IMR-90 (cell line): Measurements from ENCODE around the gene CCDC40. TPM values are rescaled to one million over a fixed set of nuclear protein-coding genes. Genes with fewer than 3 reads are reported as not detected.

Experiments
- ATAC-seq: fragments of 200-7000 bp; cut with Tn5 transposase; 2 replicates; pipeline ENCODE4 v1.9.1; 2020; ENCODE audit warnings: low read depth, mild to moderate bottlenecking, moderate library complexity
- BruUV-seq: library from RNA; stranded (reverse); fragments of 400-500 nt; replicated peaks from 2 replicates; lab custom pipeline; 2021; lab: Mats Ljungman, UMichigan
- CTCF ChIA-PET: fragments of 300-600 bp; formaldehyde crosslinking; extraction: SDS; loops from one replicate; lab custom pipeline; 2021; ENCODE audit warnings: antibody characterized with exemption; lab: Yijun Ruan, JAX
- POLR2A ChIA-PET: fragments of 300-600 bp; sonication (Branson Sonifier 250); formaldehyde crosslinking; loops from one replicate; lab custom pipeline; 2022; ENCODE audit warnings: antibody characterized with exemption; ENCODE audit not compliant: unreplicated experiment; lab: Charles Lee
- DNase-seq: peaks from one replicate; pipeline ENCODE4 v3.0.0; 2013
- H2AFZ ChIP-seq: replicated peaks from 2 replicates; pipeline ENCODE3; 2013; ENCODE audit warnings: low read length, mild to moderate bottlenecking; ENCODE audit not compliant: poor library complexity
- H2AK5ac ChIP-seq: 2 replicates; pipeline ENCODE4 v1.6.1; 2013; ENCODE audit warnings: low read depth, low read length, inconsistent platforms
- H2AK9ac ChIP-seq: replicated peaks from 2 replicates; pipeline ENCODE3; 2013; ENCODE audit warnings: mild to moderate bottlenecking, low read depth, low read length, moderate library complexity; ENCODE audit not compliant: poor library complexity
- H2BK120ac ChIP-seq: 2 replicates; pipeline ENCODE4 v1.6.1; 2013; ENCODE audit warnings: low read depth, low read length, inconsistent platforms
- H2BK15ac ChIP-seq: 3 replicates; pipeline ENCODE4 v1.6.1; 2013; ENCODE audit warnings: low read depth, low read length, inconsistent platforms
- H2BK20ac ChIP-seq: 2 replicates; pipeline ENCODE4 v1.6.1; 2013; ENCODE audit warnings: low read depth, mild to moderate bottlenecking, inconsistent platforms, low read length, moderate library complexity
- H2BK5ac ChIP-seq: 2 replicates; pipeline ENCODE4 v1.6.1; 2013; ENCODE audit warnings: mild to moderate bottlenecking, low read depth, low read length, inconsistent platforms; ENCODE audit not compliant: poor library complexity, severe bottlenecking
- H3K14ac ChIP-seq: replicated peaks from 2 replicates; pipeline ENCODE4 v1.6.1; 2013; ENCODE audit warnings: low read depth, low read length, inconsistent platforms
- H3K18ac ChIP-seq: 2 replicates; pipeline ENCODE4 v1.6.1; 2013; ENCODE audit warnings: low read depth, low read length, control low read depth
- H3K23ac ChIP-seq: 2 replicates; pipeline ENCODE4 v1.6.1; 2013; ENCODE audit warnings: low read depth, low read length, inconsistent platforms
- H3K27ac ChIP-seq: 2 replicates; pipeline ENCODE4 v1.5.1; 2013; ENCODE audit warnings: mild to moderate bottlenecking, control low read depth, low read length; ENCODE audit not compliant: insufficient read depth
- H3K27me3 ChIP-seq: 2 replicates; pipeline ENCODE4 v1.6.1; 2013; ENCODE audit warnings: low read length; ENCODE audit not compliant: control insufficient read depth, insufficient read depth
- H3K36me3 ChIP-seq: 2 replicates; pipeline ENCODE4 v1.6.1; 2013; ENCODE audit warnings: low read length, mixed read lengths; ENCODE audit not compliant: control insufficient read depth, insufficient read depth
- H3K4ac ChIP-seq: 2 replicates; pipeline ENCODE4 v1.6.1; 2013; ENCODE audit warnings: low read depth, low read length, inconsistent platforms
- H3K4me1 ChIP-seq: 2 replicates; pipeline ENCODE4 v1.6.1; 2013; ENCODE audit warnings: low read length, mixed read lengths; ENCODE audit not compliant: control insufficient read depth, insufficient read depth
- H3K4me2 ChIP-seq: 2 replicates; pipeline ENCODE4 v1.6.1; 2013; ENCODE audit warnings: low read depth, mild to moderate bottlenecking, control low read depth, low read length, moderate library complexity
- H3K4me3 ChIP-seq: 2 replicates; pipeline ENCODE4 v1.5.1; 2013; ENCODE audit warnings: low read depth, mild to moderate bottlenecking, control low read depth, low read length, moderate library complexity; ENCODE audit not compliant: insufficient read depth
- H3K56ac ChIP-seq: 2 replicates; pipeline ENCODE4 v1.6.1; 2013; ENCODE audit warnings: low read length, inconsistent platforms; ENCODE audit not compliant: insufficient read depth; ENCODE audit errors: extremely low read depth
- H3K79me1 ChIP-seq, 2 experiments: 2 replicates each; pipeline ENCODE4 v1.6.1; 2013; ENCODE audit warnings: low read length in 2 of 2, inconsistent platforms in 1 of 2, low read depth in 1 of 2
- H3K9ac ChIP-seq: 2 replicates; pipeline ENCODE4 v1.6.1; 2013; ENCODE audit warnings: low read depth, low read length, control low read depth
- H3K9me1 ChIP-seq: 2 replicates; pipeline ENCODE4 v1.6.1; 2013; ENCODE audit warnings: low read length, inconsistent platforms; ENCODE audit not compliant: insufficient read depth
- H3K9me3 ChIP-seq: 2 replicates; pipeline ENCODE4 v1.6.1; 2013; ENCODE audit warnings: low read length; ENCODE audit not compliant: control insufficient read depth, insufficient read depth
- H4K20me1 ChIP-seq: 2 replicates; pipeline ENCODE4 v1.6.1; 2013; ENCODE audit warnings: low read length, inconsistent platforms; ENCODE audit not compliant: insufficient read depth
- H4K5ac ChIP-seq: 2 replicates; pipeline ENCODE4 v1.6.1; 2013; ENCODE audit warnings: mild to moderate bottlenecking, low read depth, low read length, control low read depth
- H4K8ac ChIP-seq, 2 experiments: 2 replicates each; pipeline ENCODE4 v1.6.1; 2013; ENCODE audit warnings: low read depth in 2 of 2, low read length in 2 of 2, control low read depth in 1 of 2, inconsistent platforms in 1 of 2
- H4K91ac ChIP-seq: 2 replicates; pipeline ENCODE4 v1.6.1; 2013; ENCODE audit warnings: low read depth, low read length, inconsistent platforms; ENCODE audit not compliant: insufficient read depth
- POLR2A ChIP-seq: IDR thresholded peaks from 2 replicates; pipeline ENCODE4 v1.6.1; 2012; ENCODE audit warnings: mild to moderate bottlenecking, low read depth, low read length
- SMC3 ChIP-seq: fragments of 150-350 bp; IDR thresholded peaks from 2 replicates; pipeline ENCODE4 v1.6.1; 2016; ENCODE audit warnings: low read depth, mild to moderate bottlenecking, antibody characterized with exemption, low read length, moderate library complexity
- WGBS, 2 experiments: methylation state at CpG; one replicate each; pipeline versions ENCODE4 v1.1.5 to v1.1.7; 2013; ENCODE audit warnings: missing lambda C conversion rate in 2 of 2; ENCODE audit not compliant: insufficient read length in 1 of 2; ENCODE audit errors: extremely low coverage in 2 of 2; 5-methylcytosine and 5-hydroxymethylcytosine counted together
- dilution Hi-C: fragments of 300-500 bp; cut with HindIII; formaldehyde crosslinking; loops from one replicate; pipeline ENCODE4 v1.14.3; 2018; ENCODE audit warnings: low sequenced_read_pairs; ENCODE audit not compliant: unreplicated experiment
- in situ Hi-C: fragments of 300-500 bp; cut with MboI; formaldehyde crosslinking; loops from 3 replicates; pipeline ENCODE4 v1.14.3; 2019; ENCODE audit warnings: low sequenced_read_pairs, inconsistent platforms, mixed read lengths
- intact Hi-C: fragments of 100-400 bp; cut with micrococcal nuclease; formaldehyde crosslinking; loops from 2 replicates; pipeline ENCODE4 v1.10.0; 2022
- polyA plus RNA-seq, 3 experiments: library from polyadenylated mRNA; depleted of rRNA; stranded (reverse); fragments of >200 nt; gene quantifications; 2 replicates each; pipeline ENCODE4 v1.2.3, GENCODE V29; 2012; ENCODE audit warnings: low replicate concordance in 1 of 3
- total RNA-seq: library from RNA; depleted of rRNA; stranded (reverse); fragments of >200 nt; gene quantifications from 2 replicates; pipeline ENCODE4 v1.2.3, GENCODE V29; 2012

Gene CCDC40
- total and polyA plus RNA-seq, 2 of the 4 experiments (the other 2 are of a cell fraction) = 0.90 to 4.7 TPM

DNA sequence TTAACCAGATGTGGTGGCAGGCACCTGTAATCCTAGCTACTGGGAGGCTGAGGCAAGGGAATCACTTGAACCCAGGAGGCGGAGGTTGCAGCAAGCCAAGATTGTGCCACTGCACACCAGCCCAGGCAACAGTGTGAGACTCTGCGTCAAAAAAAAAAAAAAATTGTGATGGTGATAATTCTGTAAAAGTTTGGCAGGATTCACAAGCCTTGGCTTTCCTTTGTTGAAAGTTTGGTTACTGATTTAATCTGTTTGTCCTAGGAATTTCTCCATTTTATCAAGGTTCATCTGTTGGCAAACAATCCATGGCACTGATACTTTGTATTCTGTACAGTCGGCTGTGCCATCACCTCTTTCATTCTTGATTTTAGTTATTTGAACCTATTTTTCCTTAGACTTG, 94.5 kb downstream of the CCDC40 start:
- intact Hi-C loops (no loop called here), dilution Hi-C loops (no loop called here), in situ Hi-C loops (no loop called here)
- no peaks in the 10 kb centered on the region for H3K79me1 ChIP-seq
- H2BK5ac ChIP-seq = no peak overlapping the region
- CTCF ChIA-PET = no interaction called here
- peaks cover 4% of the 10 kb centered on the region; the same call in 1 of the 2 replicates for H3K9me1 ChIP-seq
- no peak overlapping the region for H3K4me3 ChIP-seq
- 0 out of 2 replicates have a peak, but pooled peaks cover 2% of the 10 kb centered on the region for H3K27me3 ChIP-seq
- no CpG with 5 or more reads among the region's 3 CpGs for WGBS, 2 experiments
- H3K9ac ChIP-seq = no peak overlapping the region
- H3K4me2 ChIP-seq = no peak overlapping the region
- no peak overlapping the region for H3K23ac ChIP-seq
- ATAC-seq = no peak
- H4K8ac ChIP-seq = no peak overlapping the region
- H3K4me1 ChIP-seq = peaks cover 2% of the 10 kb centered on the region; the same call in 1 of the 2 replicates
- no peak for DNase-seq
- H3K14ac ChIP-seq = no peak overlapping the region
- H4K5ac ChIP-seq = no peak overlapping the region
- no peak overlapping the region for H2BK15ac ChIP-seq
- no peak overlapping the region for H2BK20ac ChIP-seq
- POLR2A ChIA-PET = no interaction called here
- no peak overlapping the region for H3K18ac ChIP-seq
- H2AFZ ChIP-seq = no peak overlapping the region
- H4K91ac ChIP-seq = no peak overlapping the region
- peaks cover 24% of the 10 kb centered on the region for H3K36me3 ChIP-seq
- H3K4ac ChIP-seq = no peak overlapping the region
- H4K20me1 ChIP-seq = no peaks in the 10 kb centered on the region
- TF ChIP-seq POLR2A (peak; percentile 34; the same call in 1 of the 2 replicates), SMC3 (no peak)
- no peak overlapping the region for H2AK9ac ChIP-seq
- H3K27ac ChIP-seq = no peak overlapping the region
- H2AK5ac ChIP-seq = no peak overlapping the region
- H3K56ac ChIP-seq = no peak overlapping the region
- H3K9me3 ChIP-seq = no peaks in the 10 kb centered on the region
- no peak overlapping the region for H2BK120ac ChIP-seq
- BruUV-seq = no TSS peak
